NCI-H524 (cell line): ENCODE measurements around the gene RPLP2.
A peak's percentile ranks its signal among the peaks of the same experiment; 100 is the strongest.

ENCODE experiments used
- DNase-seq, 2 experiments: peaks; one replicate each; lab custom pipeline; 2025; lab: John Stamatoyannopoulos, UW

The RPLP2 gene

DNA sequence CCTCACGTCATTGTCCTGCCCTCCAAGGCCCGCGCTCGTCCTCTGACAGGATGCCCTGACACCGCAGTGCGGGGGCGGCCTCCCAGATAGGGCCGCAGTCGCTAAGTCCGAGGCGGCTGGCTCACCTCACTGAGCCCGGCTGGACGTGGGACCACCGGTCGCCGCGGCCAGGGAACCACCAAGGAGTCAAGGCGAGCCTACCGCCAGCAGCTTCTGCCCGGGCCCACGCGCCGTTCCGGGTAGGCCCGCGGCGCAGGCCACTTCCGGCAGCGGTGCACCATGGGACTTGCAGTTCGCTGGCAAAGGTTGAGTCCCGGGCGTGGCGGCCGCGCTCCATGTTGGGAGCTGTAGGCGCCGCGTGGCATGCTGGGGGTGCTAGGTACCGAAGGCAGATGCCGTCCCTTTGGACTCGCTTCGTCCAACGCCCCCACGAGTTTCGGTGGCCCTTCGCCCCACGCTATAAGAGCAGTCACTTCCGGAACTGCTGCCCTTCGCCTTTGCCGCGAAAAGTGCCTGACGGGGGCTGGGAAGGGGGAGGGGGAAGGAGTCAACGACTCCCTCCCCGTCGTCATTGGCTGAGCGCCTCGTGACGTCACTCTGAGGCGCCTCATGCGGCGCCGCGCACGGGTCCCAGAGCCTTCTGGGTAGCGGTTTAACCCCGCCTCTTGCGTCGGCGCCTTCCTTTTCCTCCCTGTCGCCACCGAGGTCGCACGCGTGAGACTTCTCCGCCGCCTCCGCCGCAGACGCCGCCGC lies at the start of gene RPLP2:
TSS of gene RPLP2 (plus strand) at position 681 of the 753 bp plus-strand sequence. CDS start 268 bp downstream, outside the sequence.
- DNase-seq, result peak; percentile 96 to 98

- DNase-seq, result no peak
Observed at GRCh38 chr11:760236-760635, 49.5 kb upstream of the RPLP2 start.

DNA sequence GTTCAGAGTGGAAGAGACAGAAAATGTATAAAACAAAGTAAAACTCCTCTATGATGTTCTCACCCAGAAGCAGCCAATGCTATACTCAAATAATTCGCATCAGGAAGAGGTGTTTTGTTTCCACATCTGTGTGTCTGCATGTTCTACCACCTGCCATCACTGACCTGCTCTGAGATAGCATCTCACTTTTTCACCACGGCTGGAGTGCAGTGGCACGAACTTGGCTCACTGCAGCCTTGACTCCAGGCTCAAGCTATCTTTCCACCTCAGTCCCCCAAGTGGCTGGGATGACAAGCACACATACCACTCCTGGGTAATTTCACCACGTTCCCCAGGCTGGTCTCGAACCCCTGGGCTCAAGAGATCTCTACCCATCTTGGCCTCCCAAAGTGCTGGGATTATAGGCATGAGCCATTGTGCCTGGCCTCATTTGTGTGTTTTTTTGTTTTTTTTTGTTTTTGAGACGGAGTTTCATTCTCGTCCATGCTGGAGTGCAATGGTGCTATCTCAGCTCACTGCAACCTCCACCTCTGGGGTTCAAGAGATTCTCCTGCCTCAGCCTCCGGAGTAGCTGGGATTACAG lies 48.1 kb upstream of the RPLP2 start:
- DNase-seq, result no peak

DNA sequence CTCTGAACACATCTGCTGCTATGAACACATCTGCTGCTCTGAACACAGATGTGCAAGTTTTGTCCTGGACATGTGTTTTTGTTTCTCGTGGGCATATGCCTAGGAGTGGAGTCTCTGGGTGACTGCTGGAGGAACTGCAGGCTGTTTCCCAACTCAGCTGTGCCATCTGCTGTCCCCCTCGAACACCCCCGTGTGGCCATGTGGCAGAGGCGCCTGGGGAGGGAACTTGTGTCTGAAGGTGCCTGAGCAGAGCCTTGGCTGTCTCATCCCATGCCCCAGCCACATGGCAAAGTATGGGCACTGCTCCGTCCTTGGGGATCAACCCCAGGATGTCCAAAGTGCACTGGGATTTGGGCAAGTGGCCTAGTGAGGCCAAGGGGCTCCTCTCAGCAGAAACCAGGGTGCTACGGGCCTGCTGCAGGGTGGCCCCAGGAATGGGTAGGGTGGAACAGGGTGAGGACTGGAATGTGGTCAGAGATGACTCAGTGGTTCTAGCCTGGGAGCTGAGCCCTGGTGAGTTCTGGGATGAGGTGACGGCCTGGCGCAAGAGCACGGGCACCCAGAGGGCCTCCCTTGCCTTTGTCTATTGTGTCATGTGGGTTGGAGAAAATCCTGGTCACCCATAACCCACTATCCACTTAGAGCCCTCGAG lies 47.2 kb upstream of the RPLP2 start:
- peak; percentile 76 to 93 for DNase-seq

- DNase-seq, result no peak
Observed at GRCh38 chr11:763073-763463, 46.7 kb upstream of the RPLP2 start.

DNA sequence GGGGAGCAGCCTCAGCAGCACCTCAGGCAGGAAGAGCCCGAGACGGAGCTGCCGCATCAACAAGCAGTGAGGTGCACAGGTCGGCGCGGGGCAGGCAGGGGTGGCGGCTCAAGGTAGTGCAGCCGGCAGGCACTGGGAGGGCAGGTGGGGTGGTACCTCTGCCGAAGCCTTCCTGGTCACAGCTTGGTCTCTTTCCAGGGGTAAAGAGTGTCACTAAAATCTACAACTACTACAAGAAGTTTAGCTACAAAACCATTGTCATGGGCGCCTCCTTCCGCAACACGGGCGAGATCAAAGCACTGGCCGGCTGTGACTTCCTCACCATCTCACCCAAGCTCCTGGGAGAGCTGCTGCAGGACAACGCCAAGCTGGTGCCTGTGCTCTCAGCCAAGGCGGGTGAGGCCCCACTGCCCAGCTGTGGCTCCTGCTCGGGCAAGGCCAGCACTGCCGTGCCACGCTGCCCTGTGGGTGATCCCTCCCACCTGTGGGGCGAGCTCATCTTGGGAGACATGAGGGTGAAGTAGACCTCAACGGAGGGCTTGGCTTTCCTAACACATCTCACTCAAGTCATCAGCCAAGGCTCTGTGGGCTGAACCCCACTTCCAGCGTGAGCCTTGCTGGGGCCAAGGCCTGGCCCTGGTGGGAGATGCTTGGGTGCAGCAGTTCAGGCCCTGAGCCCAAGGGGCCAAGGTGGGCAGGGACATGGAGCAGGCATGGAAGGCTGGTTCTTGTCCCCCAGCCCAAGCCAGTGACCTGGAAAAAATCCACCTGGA lies 46.0 kb upstream of the RPLP2 start:
- no peak for DNase-seq

DNA sequence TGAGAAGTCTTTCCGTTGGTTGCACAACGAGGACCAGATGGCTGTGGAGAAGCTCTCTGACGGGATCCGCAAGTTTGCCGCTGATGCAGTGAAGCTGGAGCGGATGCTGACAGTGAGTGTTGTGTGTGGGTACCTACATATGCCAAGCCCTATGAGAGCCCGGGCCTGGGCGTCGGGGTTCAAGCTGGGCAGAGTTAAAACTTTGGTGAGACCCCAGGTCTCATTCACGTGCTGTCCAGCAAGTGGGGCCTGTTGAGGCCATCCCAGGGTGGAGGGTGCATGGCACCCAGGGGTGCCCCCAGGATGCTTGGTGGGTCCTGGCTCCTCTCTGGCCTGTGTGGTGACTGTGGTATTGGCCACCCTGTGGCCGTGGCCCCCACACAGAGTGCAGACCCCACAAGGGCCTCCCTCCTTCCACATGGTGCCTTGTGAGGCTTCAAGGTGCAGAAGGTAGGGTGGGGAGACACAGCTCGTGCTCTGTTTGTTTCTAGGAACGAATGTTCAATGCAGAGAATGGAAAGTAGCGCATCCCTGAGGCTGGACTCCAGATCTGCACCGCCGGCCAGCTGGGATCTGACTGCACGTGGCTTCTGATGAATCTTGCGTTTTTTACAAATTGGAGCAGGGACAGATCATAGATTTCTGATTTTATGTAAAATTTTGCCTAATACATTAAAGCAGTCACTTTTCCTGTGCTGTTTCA lies 45.3 kb upstream of the RPLP2 start:
- DNase-seq, result no peak

GRCh38 chr11:765025-765801 lies 44.6 kb upstream of the RPLP2 start:
- peak; percentile 53 to 79 for DNase-seq

GRCh38 chr11:765802-766091 lies 44.0 kb upstream of the RPLP2 start:
- DNase-seq, result no peak

DNA sequence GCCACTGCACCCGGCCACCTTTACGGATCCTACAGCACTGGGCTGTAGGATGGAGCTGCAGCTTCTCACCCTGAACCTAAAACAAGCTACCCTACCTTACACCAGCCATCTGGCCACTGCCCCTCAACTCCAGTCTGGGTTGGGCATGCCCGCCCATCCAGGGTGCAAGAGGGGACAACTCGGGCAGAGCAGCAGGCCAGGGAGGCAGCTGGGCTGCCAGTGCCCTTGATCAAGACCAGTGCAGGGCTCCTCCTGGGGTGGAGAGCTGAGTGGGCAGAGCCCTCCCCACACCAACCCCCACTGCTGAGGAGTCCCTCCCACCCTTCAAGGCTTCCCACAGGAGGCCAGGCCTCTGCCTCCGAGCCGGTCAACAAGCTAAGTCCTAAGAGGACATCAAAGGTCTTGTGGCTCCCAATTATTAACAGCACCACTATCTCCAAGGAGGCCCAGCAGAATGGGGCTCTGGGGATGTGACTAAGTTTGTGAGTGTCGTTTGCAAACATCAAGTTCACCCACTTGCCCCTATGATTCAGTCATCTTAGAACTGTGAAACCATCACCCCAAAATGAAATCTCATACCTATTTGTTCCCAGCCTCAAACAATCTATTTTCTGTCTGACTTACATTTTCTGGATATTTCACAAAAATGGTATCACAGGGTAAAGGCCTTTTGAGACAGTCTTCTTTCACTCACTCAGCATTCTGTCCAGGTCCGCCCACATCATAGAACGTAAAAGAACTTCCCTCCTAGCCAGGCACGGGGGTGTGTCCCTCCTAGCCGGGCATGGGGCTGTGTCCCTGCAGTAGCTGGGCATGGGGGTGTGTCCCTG lies 43.4 kb upstream of the RPLP2 start:
- DNase-seq, result no peak

- DNase-seq, result no peak
Observed at GRCh38 chr11:766936-767210, 42.9 kb upstream of the RPLP2 start.

- DNase-seq, result no peak
Observed at GRCh38 chr11:767238-767637, 42.5 kb upstream of the RPLP2 start.

DNA sequence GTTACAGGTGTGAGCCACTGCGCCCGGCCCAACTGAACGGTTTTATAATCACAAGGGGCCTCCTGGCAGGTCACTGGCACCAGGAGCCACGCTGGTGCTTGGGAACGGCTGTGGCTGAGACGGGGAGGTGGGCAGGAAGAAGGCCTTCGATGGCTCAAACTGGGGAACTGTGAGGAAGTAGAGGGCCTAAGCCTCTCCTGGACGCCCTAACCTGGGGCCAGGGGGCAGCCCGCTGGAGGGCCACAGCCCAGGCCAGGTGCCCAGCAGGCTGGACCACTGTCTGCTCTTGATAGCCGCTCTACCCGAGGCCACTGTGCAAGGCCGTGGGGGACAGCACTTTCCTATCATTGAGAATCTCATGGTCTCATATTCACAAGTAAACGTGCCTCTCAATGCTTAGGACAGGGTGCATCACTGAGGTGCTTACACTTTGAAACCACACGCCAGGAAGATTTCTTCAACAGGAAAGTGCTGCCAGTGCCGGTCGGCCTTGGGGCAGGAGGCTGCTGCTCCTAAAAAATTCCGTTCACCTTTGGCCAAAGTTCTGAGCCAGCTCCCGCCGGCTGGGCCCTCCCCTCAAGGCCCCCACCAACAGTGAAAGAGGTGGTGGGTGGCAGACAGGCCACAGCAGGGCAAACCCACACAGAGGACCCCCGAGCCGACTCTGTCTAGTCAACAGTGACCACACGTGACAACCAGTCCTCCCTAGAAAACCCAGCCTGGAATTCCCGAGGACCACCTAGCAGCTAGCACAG lies 39.7 kb upstream of the RPLP2 start:
- DNase-seq, result no peak

DNA sequence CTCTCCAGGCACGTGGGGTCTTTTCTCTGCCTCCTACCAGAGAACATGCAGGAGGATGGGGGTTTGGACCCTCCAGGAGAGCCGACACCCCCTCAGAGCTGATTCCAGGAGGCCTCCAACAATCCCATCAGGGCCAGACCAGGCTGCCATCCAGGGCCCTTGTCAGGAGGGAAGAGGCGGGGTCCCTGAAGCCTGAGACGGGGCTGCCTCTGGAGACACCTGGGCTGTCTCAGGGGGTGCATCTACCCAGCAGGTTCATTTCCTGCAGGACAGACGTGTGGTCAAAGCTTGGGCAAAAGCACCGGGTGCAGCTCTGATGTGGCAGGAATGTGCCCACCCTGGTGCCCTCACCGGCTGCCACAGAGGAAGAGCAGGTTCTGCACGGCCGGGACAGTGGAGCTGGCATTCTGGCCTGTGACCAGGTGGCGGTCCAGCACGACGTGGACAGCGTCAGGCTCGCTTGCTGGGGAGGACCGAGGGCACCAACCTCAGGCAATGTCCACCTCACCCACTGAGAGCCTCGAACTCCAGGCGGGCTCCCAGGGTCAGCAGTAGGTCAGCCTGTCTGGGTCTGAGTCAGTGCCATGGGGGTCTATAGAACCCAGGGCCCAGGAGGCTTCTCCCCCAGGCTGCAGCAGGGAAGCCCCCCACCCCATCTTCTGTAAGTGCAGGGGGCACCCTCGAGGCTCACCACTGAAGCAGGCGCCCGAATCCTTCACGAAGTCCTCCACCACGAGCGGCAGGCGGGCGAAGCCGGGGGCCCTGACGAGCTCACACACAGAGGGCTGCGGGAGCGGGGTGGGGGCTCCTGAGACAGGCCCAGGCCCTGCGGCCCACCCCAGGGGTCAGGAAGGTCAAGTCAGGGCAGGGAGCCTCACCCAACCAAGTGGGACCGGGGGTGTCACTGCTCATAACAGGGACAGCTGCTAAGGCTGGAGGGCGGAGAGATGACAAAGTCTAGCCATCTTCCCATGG lies 38.8 kb upstream of the RPLP2 start:
- no peak for DNase-seq

GRCh38 chr11:771617-772204 lies 38.1 kb upstream of the RPLP2 start:
- no peak for DNase-seq

GRCh38 chr11:772429-773390 lies 37.1 kb upstream of the RPLP2 start:
- DNase-seq, result no peak

- DNase-seq, result no peak
Observed at GRCh38 chr11:773425-773824, 36.3 kb upstream of the RPLP2 start.
